ENCODE data around the gene NPAS1. TPM values are rescaled to one million over a fixed set of nuclear protein-coding genes. Genes with fewer than 3 reads are reported as not detected.
A peak's percentile ranks its signal among the peaks of the same experiment; 100 is the strongest.

NPAS1 gene
- total and polyA plus RNA-seq, 2 of the 13 experiments (the other 11 are each of a cell fraction or from before 2014, with no cell fraction given), result 0.35 to 2.9 TPM

GRCh38 chr19:47013041-47013517 is 6.6 kb upstream of the NPAS1 start (continued):
- TF ChIP-seq ZNF597 (CRISPR knock-in tag; IDR thresholded peaks at IDR 0.05) (no peak), ADNP (CRISPR knock-in tag; IDR thresholded peaks at IDR 0.05) (no peak), KDM1A (CRISPR knock-in tag; IDR thresholded peaks at IDR 0.05) (no peak), POLR2AphosphoS5 (IDR thresholded peaks at IDR 0.05; ENCODE audit: low read depth, low read length) (no peak), ZNF766 (CRISPR knock-in tag; IDR thresholded peaks at IDR 0.05; ENCODE audit: borderline replicate concordance) (0 out of 2 replicates have a peak, but pooled peaks have one; percentile 46), KDM3A (CRISPR knock-in tag; IDR thresholded peaks at IDR 0.05; ENCODE audit: low read depth) (peak; percentile 92), ZNF232 (CRISPR knock-in tag; IDR thresholded peaks at IDR 0.05; ENCODE audit: borderline replicate concordance) (peak; percentile 33; the same call in 1 of the 2 replicates), FOXP4 (CRISPR knock-in tag; IDR thresholded peaks at IDR 0.05) (0 out of 2 replicates have a peak, but pooled peaks have one; percentile 35), ZNF609 (CRISPR knock-in tag; IDR thresholded peaks at IDR 0.05; ENCODE audit: borderline replicate concordance) (no peak), ZNF256 (CRISPR knock-in tag; conservative IDR thresholded peaks at IDR 0.05) (0 out of 2 replicates have a peak, but pooled peaks have one; percentile 9), E2F2 (CRISPR knock-in tag; IDR thresholded peaks at IDR 0.05; ENCODE audit: borderline replicate concordance) (peak; percentile 90; the same call in 1 of the 2 replicates), ZMAT3 (CRISPR knock-in tag; conservative IDR thresholded peaks at IDR 0.05) (no peak), PLSCR1 (CRISPR knock-in tag; IDR thresholded peaks at IDR 0.05; ENCODE audit: borderline replicate concordance) (no peak), ZNF713 (CRISPR knock-in tag; IDR thresholded peaks at IDR 0.05) (no peak)
